GM12864 (cell line): ENCODE measurements around the gene WDR38.

Source experiments
- DNase-seq: peaks from one replicate; pipeline ENCODE4 v3.0.0-alpha.2; 2011; ENCODE audit warnings: low read depth
- H3K4me3 ChIP-seq: 2 replicates; pipeline ENCODE4 v1.5.1; 2011; ENCODE audit warnings: mild to moderate bottlenecking, low read depth, low read length, control low read depth
- CTCF ChIP-seq: IDR thresholded peaks from 2 replicates; pipeline ENCODE4 v1.5.1; 2011; ENCODE audit warnings: low read depth, mild to moderate bottlenecking, moderate library complexity, low read length, control low read depth, inconsistent platforms; ENCODE audit errors: missing control alignments

The WDR38 gene

GRCh38 chr9:124810663-124811355 lies 42.5 kb upstream of the WDR38 start:
- H3K4me3 ChIP-seq: no peak overlapping the region
- TF ChIP-seq CTCF: no peak
- no peak for DNase-seq

- H3K4me3 ChIP-seq: no peak overlapping the region
- TF ChIP-seq CTCF: no peak
- no peak for DNase-seq
These were observed 40.8 kb upstream of the WDR38 start for GRCh38 chr9:124812441-124812876.

GRCh38 chr9:124813041-124813440 lies 40.2 kb upstream of the WDR38 start:
- H3K4me3 ChIP-seq: no peak overlapping the region
- DNase-seq: no peak
- no peak for TF ChIP-seq CTCF

GRCh38 chr9:124813501-124814163 lies 39.6 kb upstream of the WDR38 start:
- no peak overlapping the region for H3K4me3 ChIP-seq
- no peak for DNase-seq
- no peak for TF ChIP-seq CTCF

- no peak overlapping the region for H3K4me3 ChIP-seq
- TF ChIP-seq CTCF: no peak
- no peak for DNase-seq
These were observed 39.1 kb upstream of the WDR38 start for GRCh38 chr9:124814164-124814535.

GRCh38 chr9:124815601-124816000 lies 37.7 kb upstream of the WDR38 start:
- TF ChIP-seq CTCF: no peak
- no peak overlapping the region for H3K4me3 ChIP-seq
- no peak for DNase-seq
